Stimulated activated CD4-positive, alpha-beta T cell treated with anti-CD3 and anti-CD28 coated beads, Interleukin-1b, Interleukin-23, amount 100 ng/mL, for 48 hours (primary cell): ENCODE data around the gene LRCH1.

Experiments
- DNase-seq: peaks from one replicate; pipeline ENCODE4 v3.0.0-alpha.2; 2020

Gene LRCH1

DNA sequence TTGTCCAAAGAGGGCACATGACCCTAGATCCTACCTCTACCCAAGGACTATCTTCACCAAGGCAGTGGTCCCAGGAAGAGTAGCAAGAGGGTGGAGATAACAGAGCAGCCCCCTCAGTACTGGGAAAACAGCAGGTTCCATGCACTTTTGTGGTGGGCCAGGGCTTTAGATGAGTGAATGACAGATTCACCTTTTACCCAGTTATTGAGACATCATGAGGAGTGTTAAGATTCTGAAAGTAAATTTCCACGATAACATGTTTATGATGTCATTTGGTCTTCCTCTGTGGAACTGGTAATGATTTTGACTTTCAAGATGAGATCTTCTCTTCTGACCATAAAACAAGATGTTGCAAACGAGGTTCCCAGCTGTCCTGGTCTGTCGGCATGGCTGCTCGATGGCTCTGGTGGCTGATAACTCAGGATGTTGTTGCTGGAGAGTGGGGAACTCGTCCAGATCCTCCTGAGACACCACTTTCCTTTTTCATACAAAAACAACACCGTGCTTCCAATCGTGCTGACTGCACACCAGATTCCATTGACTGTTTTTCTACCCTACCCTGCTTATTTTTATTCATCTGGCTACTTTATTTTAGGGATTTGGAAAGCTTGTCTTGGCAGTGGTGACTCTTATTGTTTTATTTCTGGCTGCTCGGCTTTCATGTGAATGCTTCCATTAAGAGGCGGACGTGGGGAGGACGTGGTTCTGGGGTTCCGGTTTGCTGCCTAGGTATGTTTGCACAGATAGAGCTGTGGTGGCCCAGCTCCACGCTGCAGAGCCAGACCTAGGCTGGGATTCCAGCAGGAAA lies 88.5 kb downstream of the LRCH1 start:
- DNase-seq: no peak

DNA sequence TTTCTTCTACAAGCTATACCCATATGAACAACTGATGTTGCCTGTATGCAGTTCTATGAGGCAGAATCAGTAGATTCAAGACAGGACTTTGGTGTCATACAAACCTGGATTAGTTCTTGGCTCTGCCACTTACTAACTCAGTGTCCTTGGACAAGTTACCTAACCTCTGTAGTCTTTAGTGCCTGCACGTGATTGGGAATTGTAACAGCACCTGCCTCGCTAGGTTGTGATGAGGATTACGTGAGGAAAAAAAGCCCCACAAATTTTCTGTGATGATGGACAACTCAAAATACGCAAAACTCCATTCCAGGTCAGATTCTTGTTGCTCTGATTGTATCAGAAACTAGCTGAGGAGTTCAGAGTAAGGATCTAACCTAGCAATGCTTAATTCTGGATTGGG lies 89.3 kb downstream of the LRCH1 start:
- DNase-seq: no peak

DNA sequence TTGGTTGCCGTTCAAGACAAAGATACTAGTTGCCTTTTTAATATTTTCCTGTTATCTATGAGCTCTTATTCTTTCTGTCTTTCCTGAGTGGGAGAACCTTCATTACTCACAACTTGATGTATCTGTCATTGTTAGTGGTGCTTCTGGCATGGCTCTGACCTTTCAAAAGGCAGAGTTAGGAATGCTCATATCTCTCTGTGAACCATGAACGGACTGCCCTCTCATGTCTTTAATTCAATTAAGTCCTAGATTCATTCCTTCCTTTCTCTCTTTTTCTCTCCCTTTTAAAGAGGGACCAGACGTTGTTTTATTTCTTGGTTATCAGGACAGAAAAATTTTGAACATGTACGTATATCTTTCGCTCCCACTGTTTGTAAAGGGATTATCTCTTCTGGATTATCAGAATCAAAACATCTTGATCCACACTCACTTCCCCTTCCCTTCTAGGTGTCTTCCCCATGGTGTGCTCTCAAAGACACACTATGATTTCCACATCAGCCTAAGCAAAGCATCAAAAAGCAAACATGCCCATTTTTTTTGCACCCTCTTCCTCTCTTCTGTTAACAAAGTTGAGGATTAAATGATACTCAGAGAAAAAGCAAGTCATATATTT lies 90.3 kb downstream of the LRCH1 start:
- DNase-seq: no peak

DNA sequence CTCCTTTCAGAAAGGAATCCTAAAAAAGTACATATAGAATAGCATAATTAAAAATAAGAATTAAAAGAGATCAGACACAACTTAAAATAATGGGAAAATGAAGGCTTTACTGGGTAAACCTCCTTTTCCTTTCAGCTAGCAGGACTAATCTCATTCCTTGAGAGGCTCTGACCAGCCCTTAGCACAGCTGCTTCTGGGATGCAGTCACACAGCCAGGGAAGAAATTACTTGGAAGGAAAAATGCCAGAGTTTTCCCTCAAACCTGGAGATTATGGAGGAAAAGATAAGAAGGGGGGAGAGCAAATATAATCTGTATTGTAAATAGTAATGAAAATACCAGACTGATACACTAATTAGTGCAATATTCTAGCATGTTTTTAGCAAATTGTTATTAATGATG lies 91.8 kb downstream of the LRCH1 start:
- no peak for DNase-seq

DNA sequence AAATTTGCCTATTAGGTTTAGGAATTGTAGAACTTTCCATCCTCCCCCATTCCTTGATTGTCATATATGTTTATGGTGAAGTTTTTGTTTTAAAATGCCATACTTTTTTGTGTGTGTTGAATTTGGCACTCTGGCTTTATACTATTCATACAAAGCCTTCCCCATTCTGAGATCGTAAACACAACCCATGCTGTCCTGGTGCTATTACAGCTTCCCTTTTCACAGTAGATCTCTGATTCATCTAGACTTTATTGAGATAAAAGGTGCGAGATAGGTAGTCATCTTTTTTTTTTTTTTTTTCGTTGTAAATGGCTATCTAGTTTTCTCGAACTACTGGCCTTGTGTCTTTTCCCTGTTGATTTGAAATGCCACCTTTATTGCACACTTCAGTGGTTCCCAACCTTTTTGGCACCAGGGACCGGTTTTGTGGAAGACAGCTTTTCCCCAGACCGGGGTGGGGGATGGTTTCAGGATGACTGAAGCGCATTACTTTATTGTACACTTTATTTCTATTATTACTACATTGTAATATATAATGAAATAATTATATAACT lies 94.6 kb downstream of the LRCH1 start:
- no peak for DNase-seq

DNA sequence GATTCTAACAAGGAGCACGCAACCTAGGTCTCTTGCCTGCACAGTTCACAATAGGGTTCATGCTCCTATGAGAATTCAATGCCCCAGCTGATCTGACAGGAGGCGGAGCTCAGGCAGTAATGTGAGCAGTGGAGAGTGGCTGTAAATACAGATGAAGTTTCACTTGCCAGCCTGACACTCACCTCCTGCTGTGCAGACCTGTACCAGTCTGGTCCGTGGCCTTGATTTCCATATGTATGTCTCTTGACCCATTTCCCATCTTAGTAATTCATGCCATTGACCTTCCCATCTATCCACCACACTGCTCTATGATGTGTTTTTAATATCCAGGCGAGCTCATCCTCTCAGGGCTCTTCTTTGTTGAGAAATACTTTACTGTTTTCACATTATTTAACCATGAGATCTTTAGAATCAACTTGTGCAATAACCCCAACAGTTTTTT lies 95.2 kb downstream of the LRCH1 start:
- DNase-seq: no peak

DNA sequence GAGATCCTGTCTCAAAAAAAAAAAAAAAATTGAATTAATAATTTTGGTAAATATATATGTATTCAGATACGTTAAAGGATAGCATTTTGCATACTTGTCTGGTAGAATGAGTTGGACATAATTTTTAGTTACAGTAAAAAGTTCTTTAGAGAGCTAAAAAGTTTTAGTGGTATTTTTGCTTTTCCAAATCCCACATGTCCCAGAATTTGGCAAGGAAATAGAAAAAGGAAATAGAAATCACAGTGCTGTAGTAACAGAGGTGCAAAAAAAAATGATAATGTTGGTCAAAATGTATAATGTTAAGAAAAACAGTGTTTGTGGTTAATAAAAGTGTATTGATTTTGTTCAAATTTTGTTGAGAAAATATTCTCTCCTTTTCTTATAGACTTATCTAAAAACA lies 96.8 kb downstream of the LRCH1 start:
- no peak for DNase-seq

DNA sequence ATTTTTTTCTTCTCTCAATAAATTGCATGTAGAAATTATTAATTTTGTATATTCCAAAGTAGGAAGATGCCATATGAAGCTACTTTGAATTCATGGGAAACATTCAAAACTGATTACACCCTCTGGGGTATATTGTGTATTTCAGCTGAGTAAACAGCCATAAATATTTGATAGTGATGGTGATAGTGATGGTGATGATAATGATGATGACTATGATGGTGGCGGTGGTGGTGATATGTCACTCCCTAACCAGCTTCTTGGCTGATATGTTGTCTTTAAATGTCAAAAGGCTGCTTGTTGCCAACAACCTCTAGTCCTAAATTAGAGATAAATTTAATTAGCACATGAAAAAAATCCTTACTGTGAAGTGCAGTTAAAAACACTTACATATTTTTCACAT lies 102.0 kb downstream of the LRCH1 start:
- DNase-seq: no peak

DNA sequence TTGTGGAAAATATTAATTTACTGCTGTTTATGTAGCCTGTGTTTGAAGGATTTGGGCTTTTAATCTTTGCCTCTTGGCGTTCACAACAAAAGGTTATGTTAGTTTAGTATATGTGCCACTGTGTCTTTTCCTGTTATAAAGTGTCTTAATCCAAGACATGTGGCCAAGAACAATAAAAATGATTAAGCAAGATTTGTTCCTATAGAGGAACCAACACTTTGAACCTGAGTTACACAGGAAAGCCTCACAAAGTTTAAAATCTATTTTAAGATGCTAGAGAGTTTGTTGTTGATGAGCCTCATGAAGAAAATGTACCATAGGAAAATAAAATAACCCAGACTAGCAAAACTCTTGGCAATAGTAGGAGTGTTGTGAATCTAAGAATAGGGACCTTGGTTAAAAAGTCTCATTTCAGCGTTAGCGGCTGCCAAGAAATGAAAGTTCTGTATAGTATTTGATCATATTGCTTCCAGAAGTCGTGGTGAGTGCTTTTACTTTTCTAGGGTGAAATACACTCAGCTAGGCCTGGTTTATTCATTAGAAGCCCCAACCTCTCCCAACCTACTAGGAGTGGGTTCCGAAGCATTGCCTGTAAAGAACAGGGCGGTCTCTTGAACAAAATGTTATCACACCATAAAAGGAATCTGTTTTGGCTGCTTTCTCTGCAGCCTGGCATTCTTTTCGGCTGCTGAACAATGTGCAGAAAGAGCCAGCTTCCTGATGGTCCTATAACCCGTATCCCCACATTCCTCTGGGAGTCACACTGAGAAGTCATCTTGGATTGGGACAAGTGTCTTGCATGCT lies 102.6 kb downstream of the LRCH1 start:
- no peak for DNase-seq

DNA sequence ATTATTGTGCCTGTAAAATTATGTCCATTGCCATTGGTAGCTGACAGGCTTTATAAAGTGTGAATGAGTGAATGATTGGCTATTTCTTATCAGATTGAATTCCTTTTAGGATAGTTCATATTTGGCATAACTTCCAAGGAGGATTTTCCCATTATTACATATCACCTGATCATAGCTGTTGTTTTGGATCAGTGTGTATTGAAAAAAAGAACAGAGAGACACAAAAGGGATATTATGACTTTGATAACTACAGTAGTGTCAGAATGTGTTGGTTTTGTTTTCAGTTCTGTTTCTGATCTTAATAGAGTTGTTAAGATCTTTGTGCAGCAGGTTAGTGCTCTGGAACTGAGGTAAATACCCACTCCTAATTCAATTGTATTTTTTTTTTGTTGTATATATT lies 103.8 kb downstream of the LRCH1 start:
- DNase-seq: no peak

DNA sequence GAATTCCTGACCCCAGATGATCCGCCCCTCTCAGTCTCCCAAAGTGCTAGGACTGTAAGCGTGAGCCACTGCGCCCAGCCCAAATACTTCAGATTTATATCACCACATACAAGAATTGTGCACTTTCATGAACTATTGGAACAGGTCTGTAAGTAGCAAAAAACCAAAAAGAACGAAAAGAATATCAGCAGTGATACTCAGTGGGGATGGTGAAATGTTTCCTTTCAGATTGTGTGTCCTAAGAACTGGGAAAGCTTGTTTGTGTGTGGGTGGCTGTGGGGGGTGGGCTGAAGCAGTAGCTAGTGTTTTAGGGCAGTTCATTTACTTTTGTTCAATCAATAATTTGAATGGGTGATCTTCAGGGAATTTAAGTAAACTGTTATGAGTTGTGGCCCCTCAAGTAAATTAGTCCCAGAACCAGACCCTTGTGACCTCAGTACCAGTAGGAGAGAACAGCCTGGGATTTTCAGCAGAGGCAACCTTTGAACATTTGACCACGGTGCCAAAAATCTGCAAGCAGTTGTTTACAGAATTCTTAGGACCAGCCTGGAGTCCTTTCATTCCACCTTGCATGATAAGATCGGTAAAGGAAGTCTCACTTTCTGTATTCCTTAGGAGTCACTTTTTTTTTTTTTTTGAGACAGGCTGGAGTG lies 106.6 kb downstream of the LRCH1 start:
- DNase-seq: no peak

DNA sequence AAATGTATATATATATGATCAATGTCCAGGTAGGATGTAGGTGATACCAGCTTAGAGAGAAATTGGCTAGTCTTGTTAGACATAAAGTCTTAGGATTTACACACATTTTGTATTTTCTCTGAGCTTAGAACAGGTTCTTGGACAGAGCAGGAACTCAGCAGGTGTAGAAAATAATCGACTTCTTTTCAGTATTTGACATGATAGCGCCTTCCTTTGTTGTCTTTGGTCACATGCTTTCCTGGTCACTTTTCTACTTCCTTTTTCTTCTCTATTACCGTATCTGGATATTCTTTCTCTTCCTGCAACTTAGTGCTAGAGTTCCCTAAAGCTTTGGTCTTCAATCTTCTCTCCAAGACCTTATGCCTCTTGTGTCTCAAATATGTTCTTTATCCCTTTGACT lies 107.4 kb downstream of the LRCH1 start:
- no peak for DNase-seq

DNA sequence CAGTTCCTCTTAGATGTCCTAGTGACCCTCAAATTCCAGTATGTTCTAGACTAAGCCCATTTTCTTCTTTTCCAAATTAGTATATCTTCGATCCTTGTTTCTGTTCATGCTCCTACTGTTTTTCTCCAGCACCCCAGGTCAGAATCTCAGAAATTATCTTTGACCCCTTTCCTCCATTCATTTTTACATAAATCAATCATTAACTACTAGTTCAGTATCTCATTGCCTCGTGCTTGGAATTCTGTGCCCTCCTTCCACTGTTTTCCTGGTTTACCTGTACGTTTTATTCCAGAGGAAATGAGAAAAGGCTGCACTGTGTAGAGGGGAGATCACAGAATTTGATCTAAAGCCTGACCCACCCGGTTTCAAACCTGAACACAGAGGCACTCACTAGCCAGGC lies 107.9 kb downstream of the LRCH1 start:
- no peak for DNase-seq

DNA sequence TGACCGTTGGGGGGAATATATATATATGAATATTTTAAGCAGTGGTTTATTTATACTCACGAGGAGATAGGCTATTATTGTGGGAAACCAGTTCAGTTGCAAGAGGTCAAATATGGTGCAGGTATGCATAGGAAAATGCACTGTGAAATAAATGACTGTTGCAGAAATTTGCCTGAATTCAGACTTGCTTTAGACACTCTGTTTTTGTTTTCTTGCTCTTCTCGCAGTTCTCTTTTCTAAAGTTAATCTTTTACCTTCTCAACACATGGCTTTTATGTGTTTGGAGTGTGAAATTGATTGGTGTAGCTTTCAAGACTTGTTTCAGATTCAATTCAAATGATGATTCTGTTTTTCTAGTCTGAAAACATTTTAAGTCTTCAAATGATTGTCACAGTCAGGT lies 109.7 kb downstream of the LRCH1 start:
- no peak for DNase-seq

DNA sequence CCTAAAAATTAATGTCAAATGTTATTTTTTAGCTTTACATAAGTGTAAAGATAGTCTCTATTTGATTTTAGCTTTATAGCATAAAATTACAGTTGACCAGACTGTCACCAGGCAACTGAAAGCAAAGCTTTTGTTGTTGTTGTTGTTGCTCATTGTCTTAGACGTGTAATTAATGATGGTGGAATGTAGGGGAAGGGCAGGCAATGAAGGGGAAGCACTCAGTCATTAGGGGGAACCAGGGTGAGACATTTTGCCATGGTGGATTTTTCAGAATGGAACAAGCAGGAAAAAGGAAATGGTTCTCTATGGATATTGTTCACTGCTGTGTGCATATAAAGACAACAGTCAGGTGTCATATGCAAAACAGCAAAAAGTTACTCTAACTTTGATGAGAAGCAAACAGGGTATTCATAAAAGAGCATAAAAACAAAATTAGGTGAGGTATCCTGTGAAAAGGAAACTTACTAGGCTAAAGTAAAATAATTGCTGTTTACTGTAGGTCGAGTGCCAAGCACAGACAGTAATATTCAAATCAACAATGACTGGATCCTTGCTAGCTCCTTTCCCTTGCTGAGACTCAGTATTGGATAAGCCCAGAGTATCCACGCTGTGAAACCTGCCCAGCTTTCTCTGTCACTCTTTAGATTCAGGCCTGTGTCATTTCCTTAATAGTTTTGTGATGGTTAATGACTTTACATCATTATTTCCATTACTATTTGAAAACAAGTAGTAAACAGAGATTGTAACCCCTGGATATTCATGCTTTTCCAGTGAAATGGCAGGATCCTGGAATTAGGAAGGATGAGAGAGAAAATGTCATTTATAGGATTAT lies 110.5 kb downstream of the LRCH1 start:
- no peak for DNase-seq

DNA sequence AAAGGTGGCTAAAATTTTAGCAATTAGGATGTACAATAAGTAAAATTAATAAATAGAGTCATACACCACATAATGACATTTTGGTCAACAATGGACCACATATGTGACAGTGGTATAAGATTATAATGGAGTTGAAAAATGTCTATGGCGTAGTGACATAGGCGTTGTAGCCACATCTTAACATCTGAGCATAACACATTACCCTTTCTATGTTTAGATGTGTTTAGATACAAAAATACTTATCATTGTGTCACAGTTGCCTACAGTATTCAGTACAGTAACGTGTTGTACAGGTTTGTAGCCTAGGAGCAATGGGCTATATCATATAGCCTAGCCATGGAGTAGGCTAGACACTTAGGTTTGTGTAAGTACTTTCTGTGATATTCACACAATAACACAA lies 111.2 kb downstream of the LRCH1 start:
- no peak for DNase-seq

DNA sequence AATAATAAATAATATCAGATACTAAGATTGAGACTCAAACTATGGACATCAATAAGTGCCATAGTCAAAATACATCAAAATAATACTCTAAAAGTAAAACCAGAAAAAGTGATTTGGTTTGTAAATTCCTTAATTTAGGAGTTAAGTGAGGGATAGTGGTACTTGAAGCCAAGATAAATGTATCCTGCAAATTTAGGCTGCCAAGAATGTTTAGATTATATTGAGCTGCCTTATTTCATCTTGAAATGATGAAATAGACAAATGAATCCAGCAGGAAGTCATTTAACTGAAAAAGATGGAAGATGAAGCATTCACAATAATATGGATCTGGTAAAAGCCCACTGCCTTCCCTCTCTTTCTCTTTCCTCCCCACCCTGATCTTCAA lies 112.3 kb downstream of the LRCH1 start:
- DNase-seq: no peak

DNA sequence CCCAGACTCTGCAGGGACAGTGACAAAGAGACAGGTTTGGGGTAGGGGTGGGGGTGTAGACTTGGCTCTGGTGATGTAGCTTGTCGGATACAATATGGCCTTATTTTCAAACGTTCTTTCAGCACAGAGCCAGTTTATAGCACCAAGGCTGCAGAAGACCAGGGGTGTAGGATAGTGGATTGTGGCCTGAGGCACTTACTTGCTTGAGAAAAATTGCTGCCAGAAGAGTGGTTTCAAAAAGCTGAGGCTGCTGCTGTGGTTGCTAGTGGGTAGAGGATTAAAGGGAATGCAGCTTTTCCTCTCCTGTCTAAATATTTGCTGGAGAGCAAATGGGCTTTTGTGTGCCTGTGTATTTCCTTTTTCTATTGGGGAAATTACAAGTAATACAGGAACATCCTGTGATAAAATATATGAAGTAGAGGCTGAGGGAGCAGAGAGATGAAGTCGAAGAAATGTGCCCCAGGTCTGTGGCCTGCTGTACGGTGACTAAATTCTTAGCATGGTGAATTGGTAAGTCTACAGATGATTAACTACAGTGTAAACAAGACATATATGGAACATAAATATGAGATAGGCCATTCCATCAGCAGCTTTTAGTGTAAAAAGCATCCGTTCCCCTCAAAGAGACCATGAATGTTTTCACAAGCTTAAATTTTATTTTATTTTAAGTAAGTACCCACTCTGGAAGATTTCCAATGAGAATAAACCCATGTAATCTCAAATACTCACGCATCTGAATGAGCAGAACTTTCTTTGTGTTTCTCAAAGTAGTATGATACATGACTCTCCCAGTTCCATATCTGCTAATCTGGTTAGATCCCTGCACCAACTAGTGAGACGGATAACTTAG lies 112.9 kb downstream of the LRCH1 start:
- no peak for DNase-seq

DNA sequence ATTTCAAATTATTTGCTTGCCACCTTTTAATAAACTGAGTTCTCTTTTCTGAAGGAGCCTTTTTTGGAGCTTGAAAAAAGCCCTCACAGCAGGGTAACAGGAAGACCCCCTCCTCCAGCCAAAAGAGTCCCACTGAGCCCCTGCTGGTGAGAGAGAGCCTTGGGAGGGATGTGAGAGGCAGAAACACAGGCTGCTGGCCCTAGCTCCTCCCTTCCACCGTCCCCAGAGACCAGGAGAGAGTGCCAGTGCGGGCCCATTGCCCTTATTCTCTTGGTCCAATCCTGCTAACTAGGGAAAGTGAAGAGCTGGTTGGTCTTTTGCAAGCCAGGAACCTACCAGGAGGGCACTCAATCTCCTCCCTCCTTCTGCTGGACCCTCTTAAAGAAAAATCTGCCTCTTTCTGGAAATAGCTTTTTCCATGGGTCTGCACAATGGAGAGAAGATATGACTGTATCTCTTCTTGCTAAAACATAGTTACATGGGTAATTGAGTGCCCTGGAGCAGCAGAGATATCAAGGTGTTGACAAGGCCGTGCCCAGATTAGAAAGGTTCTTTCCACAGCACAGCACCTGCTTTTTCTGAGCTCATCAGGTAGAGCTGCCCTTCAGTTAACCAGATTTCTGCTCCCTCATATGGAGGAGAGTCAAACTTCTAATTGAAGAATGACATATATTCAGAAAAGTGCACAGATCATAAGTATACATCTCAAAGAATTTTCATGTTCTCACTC lies 113.9 kb downstream of the LRCH1 start:
- DNase-seq: no peak

DNA sequence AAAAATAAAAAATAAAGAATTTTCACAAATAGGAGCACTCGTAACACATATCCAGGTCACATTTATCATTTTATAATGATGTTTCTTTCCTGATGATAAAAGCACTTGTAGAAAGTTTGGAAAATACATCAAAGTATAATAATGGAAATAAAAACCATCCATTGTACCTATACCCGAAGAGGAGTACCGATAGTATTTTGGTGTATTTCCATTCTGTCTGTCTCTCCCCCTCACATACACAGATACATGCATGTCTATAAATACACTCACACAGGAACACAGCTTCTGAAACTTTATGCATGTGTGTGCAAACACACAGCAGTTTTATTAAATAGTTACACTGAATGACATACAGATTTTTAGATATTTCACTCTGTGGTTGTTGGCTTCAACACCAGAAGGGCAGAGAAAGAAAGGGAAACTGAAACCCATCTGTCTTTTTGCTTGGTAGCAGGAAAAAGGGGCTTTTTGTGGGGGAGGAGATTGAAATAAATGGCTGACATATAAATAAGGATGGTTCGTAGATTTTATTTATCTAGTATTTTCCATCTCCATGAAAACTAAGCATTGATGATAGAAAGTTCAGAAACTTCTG lies 114.8 kb downstream of the LRCH1 start:
- no peak for DNase-seq
